HEK293 (cell line): ENCODE measurements around the gene PRPH.

Experiments
- CTCF ChIP-seq: fragments of 450-650 bp; formaldehyde crosslinking; IDR thresholded peaks from 2 replicates; pipeline ENCODE4 v1.5.1; 2016; ENCODE audit warnings: missing biosample characterization, missing genetic modification characterization
- GLIS1 ChIP-seq: fragments of 450-650 bp; formaldehyde crosslinking; IDR thresholded peaks from 2 replicates; pipeline ENCODE4 v1.5.1; 2016; ENCODE audit warnings: missing biosample characterization, missing genetic modification characterization
- PATZ1 ChIP-seq: fragments of 450-650 bp; formaldehyde crosslinking; IDR thresholded peaks from 2 replicates; pipeline ENCODE4 v1.5.1; 2016; ENCODE audit warnings: missing biosample characterization, missing genetic modification characterization
- SCRT2 ChIP-seq: fragments of 450-650 bp; formaldehyde crosslinking; IDR thresholded peaks from 2 replicates; pipeline ENCODE4 v1.5.1; 2016; ENCODE audit warnings: missing biosample characterization, missing genetic modification characterization
- SP3 ChIP-seq: fragments of 450-650 bp; formaldehyde crosslinking; IDR thresholded peaks from 2 replicates; pipeline ENCODE4 v1.5.1; 2016; ENCODE audit warnings: missing biosample characterization, missing genetic modification characterization
- ZBTB10 ChIP-seq: fragments of 450-650 bp; formaldehyde crosslinking; IDR thresholded peaks from 2 replicates; pipeline ENCODE4 v1.5.1; 2016; ENCODE audit warnings: missing biosample characterization, missing genetic modification characterization
- ZBTB17 ChIP-seq: fragments of 450-650 bp; formaldehyde crosslinking; IDR thresholded peaks from 2 replicates; pipeline ENCODE4 v1.5.1; 2016; ENCODE audit warnings: missing biosample characterization, missing genetic modification characterization
- ZBTB20 ChIP-seq: fragments of 450-650 bp; formaldehyde crosslinking; IDR thresholded peaks from 2 replicates; pipeline ENCODE4 v1.5.1; 2016; ENCODE audit warnings: missing biosample characterization, missing genetic modification characterization
- ZBTB26 ChIP-seq: fragments of 450-650 bp; formaldehyde crosslinking; optimal IDR thresholded peaks from 2 replicates; pipeline ENCODE3; 2016; ENCODE audit warnings: missing biosample characterization, mild to moderate bottlenecking, missing genetic modification characterization
- ZBTB6 ChIP-seq: fragments of 450-650 bp; formaldehyde crosslinking; IDR thresholded peaks from 2 replicates; pipeline ENCODE4 v1.5.1; 2017; ENCODE audit warnings: missing biosample characterization, missing genetic modification characterization
- ZFP37 ChIP-seq: fragments of 450-650 bp; formaldehyde crosslinking; IDR thresholded peaks from 2 replicates; pipeline ENCODE4 v1.5.1; 2016; ENCODE audit warnings: missing biosample characterization, missing genetic modification characterization
- ZNF19 ChIP-seq: fragments of 450-650 bp; formaldehyde crosslinking; IDR thresholded peaks from 2 replicates; pipeline ENCODE4; 2016; ENCODE audit warnings: missing biosample characterization, missing genetic modification characterization, low read depth
- ZNF223 ChIP-seq: fragments of 450-650 bp; formaldehyde crosslinking; IDR thresholded peaks from 2 replicates; pipeline ENCODE4 v1.5.1; 2016; ENCODE audit warnings: missing biosample characterization, missing genetic modification characterization
- ZNF23 ChIP-seq: fragments of 450-650 bp; formaldehyde crosslinking; IDR thresholded peaks from 2 replicates; pipeline ENCODE4 v1.5.1; 2016; ENCODE audit warnings: missing biosample characterization, missing genetic modification characterization, borderline replicate concordance
- ZNF280D ChIP-seq: fragments of 450-650 bp; formaldehyde crosslinking; IDR thresholded peaks from 2 replicates; pipeline ENCODE4 v1.5.1; 2016; ENCODE audit warnings: missing biosample characterization, missing genetic modification characterization
- ZNF488 ChIP-seq: fragments of 450-650 bp; formaldehyde crosslinking; IDR thresholded peaks from 2 replicates; pipeline ENCODE4 v1.5.1; 2016; ENCODE audit warnings: missing biosample characterization, missing genetic modification characterization
- ZNF623 ChIP-seq: fragments of 450-650 bp; formaldehyde crosslinking; IDR thresholded peaks from 2 replicates; pipeline ENCODE4 v1.5.1; 2016; ENCODE audit warnings: missing biosample characterization, missing genetic modification characterization
- ZNF664 ChIP-seq: fragments of 450-650 bp; formaldehyde crosslinking; IDR thresholded peaks from 2 replicates; pipeline ENCODE4 v1.5.1; 2016; ENCODE audit warnings: missing biosample characterization, missing genetic modification characterization
- ZNF768 ChIP-seq: fragments of 450-650 bp; formaldehyde crosslinking; IDR thresholded peaks from 2 replicates; pipeline ENCODE4 v1.5.1; 2018; ENCODE audit warnings: missing biosample characterization, mild to moderate bottlenecking, missing genetic modification characterization

The PRPH gene

GRCh38 chr12:49339464-49339861 is 44.5 kb downstream of the PRPH start (continued):
- TF ChIP-seq ZNF280D (tag by site-specific recombination) (no peak), ZBTB26 (no peak), ZBTB10 (tag by site-specific recombination) (no peak), SP3 (tag by site-specific recombination) (no peak), ZBTB17 (tag by site-specific recombination) (0 out of 2 replicates have a peak, but pooled peaks have one; percentile 9), ZNF488 (tag by site-specific recombination) (no peak), ZNF223 (tag by site-specific recombination) (no peak), ZNF664 (no peak), CTCF (no peak), ZFP37 (no peak), ZNF23 (no peak), ZBTB20 (tag by site-specific recombination) (peak; percentile 34; the same call in 1 of the 2 replicates), ZNF19 (no peak), ZNF623 (tag by site-specific recombination) (no peak), ZBTB6 (tag by site-specific recombination) (no peak), SCRT2 (no peak), ZNF768 (tag by site-specific recombination) (no peak), GLIS1 (no peak), PATZ1 (tag by site-specific recombination) (0 out of 2 replicates have a peak, but pooled peaks have one; percentile 22)
- TF ChIP-seq, all 188 proteins: peak for 5
